ENCODE results near the gene SPATA2. TPM values are rescaled to one million over a fixed set of nuclear protein-coding genes. Genes with fewer than 3 reads are reported as not detected.

SPATA2 gene
- total and polyA plus RNA-seq, 4 donors, result 5.4 to 20.1 (median 11.7) TPM

DNA sequence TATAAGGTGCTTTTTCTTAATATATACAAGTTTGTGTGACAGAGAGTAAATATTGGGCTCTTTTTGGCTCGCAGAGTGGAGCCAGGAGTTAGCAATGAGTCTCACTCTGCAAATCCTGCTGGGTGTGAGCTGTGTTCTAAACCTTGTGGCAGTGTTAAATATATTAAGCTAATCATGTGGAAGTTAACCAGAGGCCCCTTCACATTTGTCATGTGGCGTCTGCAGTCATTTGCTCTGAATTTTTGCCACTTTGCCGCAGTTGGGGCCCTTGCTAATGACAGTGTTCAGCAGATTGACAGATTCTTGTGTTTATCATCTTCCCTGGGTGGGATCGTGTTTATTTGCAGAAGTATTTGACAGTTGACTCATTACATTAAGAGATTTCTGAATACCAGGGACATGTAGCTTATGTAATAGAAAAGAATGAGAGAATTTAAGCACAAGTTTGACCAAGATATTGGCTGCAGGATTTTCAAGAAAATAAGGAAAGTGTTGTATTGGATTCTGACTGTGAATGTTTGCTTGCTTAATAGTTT is 37.9 kb downstream of the SPATA2 start:
- no peaks in the 10 kb centered on the region for H3K9me3 ChIP-seq (ENCODE audit: control insufficient read depth, insufficient read depth, low read length)
- H3K27me3 ChIP-seq (ENCODE audit: control insufficient read depth, insufficient read depth, low read length), result no peaks in the 10 kb centered on the region
- no peaks in the 10 kb centered on the region for H3K4me1 ChIP-seq (ENCODE audit: control insufficient read depth, insufficient read depth, low read length)
- no peak for DNase-seq (ENCODE audit: low read depth in 4 of 6, low spot score in 6 of 6)
- no peak overlapping the region for H3K4me3 ChIP-seq (ENCODE audit: low read depth, low read length)
- H3K27ac ChIP-seq (ENCODE audit: low read depth, low read length), result no peak overlapping the region
- 86% methylated on average over 1 of the region's 4 CpGs for WGBS (ENCODE audit: insufficient coverage)
- peaks cover 40% of the 10 kb centered on the region for H3K36me3 ChIP-seq (ENCODE audit: control insufficient read depth, insufficient read depth, low read length)

DNA sequence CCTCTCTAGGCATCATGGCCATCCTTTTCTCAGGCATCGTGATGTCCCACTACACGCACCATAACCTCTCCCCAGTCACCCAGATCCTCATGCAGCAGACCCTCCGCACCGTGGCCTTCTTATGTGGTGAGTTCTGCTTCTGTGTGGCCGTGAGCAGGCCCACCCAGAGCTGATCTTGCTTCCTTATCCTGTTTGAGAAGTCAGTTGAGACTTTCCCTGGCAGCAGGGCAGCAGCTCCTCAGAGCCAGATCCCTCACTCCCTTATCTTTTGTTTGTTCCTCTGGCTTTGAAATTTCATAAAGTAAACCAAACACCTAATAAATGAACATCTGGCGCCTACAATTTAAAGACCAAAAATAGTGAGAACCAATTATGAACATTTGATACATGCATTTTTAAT is 40.6 kb downstream of the SPATA2 start:
- DNase-seq (ENCODE audit: low read depth in 4 of 6, low spot score in 6 of 6), result no peak
- Histone ChIP-seq H3K9me3 (ENCODE audit: control insufficient read depth, insufficient read depth, low read length) (no peaks in the 10 kb centered on the region), H3K4me1 (ENCODE audit: control insufficient read depth, insufficient read depth, low read length) (no peaks in the 10 kb centered on the region), H3K36me3 (ENCODE audit: control insufficient read depth, insufficient read depth, low read length) (peaks cover 21% of the 10 kb centered on the region), H3K4me3 (ENCODE audit: low read depth, low read length) (no peak overlapping the region), H3K27me3 (ENCODE audit: control insufficient read depth, insufficient read depth, low read length) (no peaks in the 10 kb centered on the region), H3K27ac (ENCODE audit: low read depth, low read length) (no peak overlapping the region)
- 93% methylated on average over 5 of the region's 6 CpGs for WGBS (ENCODE audit: insufficient coverage)

- DNase-seq (ENCODE audit: low read depth in 4 of 6, low spot score in 6 of 6), result no peak
- WGBS (ENCODE audit: insufficient coverage), result no CpG with 5 or more reads among the region's 1 CpG
- Histone ChIP-seq H3K27ac (ENCODE audit: low read depth, low read length) (no peak overlapping the region), H3K27me3 (ENCODE audit: control insufficient read depth, insufficient read depth, low read length) (no peaks in the 10 kb centered on the region), H3K9me3 (ENCODE audit: control insufficient read depth, insufficient read depth, low read length) (no peaks in the 10 kb centered on the region), H3K36me3 (ENCODE audit: control insufficient read depth, insufficient read depth, low read length) (peaks cover 21% of the 10 kb centered on the region), H3K4me1 (ENCODE audit: control insufficient read depth, insufficient read depth, low read length) (no peaks in the 10 kb centered on the region), H3K4me3 (ENCODE audit: low read depth, low read length) (no peak overlapping the region)
Measured at GRCh38 chr20:49872056-49872455, 43.3 kb downstream of the SPATA2 start.

DNA sequence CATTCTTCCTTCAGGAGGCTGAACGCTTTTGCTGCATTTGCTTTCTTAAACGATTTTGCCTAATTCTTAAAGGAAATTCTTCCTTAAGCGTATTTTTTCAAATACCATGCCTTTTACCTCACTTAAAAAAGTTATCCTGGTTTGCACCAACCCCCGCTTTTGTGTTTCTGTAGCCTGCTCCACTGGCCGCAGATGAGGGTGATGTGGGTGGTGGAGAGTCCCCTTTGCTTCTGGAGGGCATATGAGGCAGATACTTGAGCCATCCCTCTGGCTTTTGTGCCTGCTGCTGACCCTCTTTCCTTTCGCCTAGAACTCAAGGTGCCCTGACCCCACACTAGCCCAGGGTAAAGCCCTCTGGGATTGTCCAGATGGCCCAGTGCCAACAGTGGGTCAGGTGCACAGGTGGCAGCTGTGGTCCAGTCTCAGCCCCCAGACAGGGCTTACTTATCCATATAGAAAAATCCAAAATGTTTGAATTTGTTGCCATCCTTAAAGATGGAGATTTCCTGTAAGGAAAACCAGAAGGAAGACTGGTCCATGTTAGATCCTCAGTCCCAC is 43.9 kb downstream of the SPATA2 start:
- 86% methylated on average over 4 of the region's 6 CpGs for WGBS (ENCODE audit: insufficient coverage)
- no peak for DNase-seq (ENCODE audit: low read depth in 4 of 6, low spot score in 6 of 6)
- no peaks in the 10 kb centered on the region for H3K4me1 ChIP-seq (ENCODE audit: control insufficient read depth, insufficient read depth, low read length)

DNA sequence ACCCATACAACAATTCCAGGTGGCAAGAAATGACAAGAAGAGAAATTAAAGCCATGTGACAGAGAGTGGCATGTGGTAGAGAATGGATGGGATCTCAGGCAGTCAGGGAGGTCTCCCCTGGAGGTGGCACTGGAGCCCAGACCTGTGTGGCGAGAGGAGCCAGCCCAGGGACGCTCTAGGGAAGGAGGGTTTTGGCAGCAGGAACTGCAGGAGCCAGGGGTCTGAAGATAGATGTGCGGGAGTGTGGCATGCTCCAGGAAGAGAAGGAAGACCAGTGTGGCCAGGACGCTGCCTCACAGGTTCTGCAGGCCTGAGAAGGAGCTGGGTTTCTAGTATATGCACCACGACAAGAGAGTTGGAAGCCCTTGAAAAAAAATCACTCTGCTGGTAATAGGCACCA is 45.1 kb downstream of the SPATA2 start:
- no peaks in the 10 kb centered on the region for H3K4me1 ChIP-seq (ENCODE audit: control insufficient read depth, insufficient read depth, low read length)
- H3K4me3 ChIP-seq (ENCODE audit: low read depth, low read length), result no peak overlapping the region
- H3K27me3 ChIP-seq (ENCODE audit: control insufficient read depth, insufficient read depth, low read length), result no peaks in the 10 kb centered on the region
- no peak for DNase-seq (ENCODE audit: low read depth in 4 of 6, low spot score in 6 of 6)
- WGBS (ENCODE audit: insufficient coverage), result 91% methylated on average over 4 of the region's 5 CpGs
- no peak overlapping the region for H3K27ac ChIP-seq (ENCODE audit: low read depth, low read length)
- no peaks in the 10 kb centered on the region for H3K9me3 ChIP-seq (ENCODE audit: control insufficient read depth, insufficient read depth, low read length)
- H3K36me3 ChIP-seq (ENCODE audit: control insufficient read depth, insufficient read depth, low read length), result peaks cover 19% of the 10 kb centered on the region

More for the DNA sequence above, 43.9 kb downstream of the SPATA2 start:
- Histone ChIP-seq H3K27me3 (ENCODE audit: control insufficient read depth, insufficient read depth, low read length) (no peaks in the 10 kb centered on the region), H3K4me3 (ENCODE audit: low read depth, low read length) (no peak overlapping the region), H3K27ac (ENCODE audit: low read depth, low read length) (no peak overlapping the region), H3K9me3 (ENCODE audit: control insufficient read depth, insufficient read depth, low read length) (no peaks in the 10 kb centered on the region), H3K36me3 (ENCODE audit: control insufficient read depth, insufficient read depth, low read length) (peaks cover 21% of the 10 kb centered on the region)

GRCh38 chr20:49868964-49869363 is 46.4 kb downstream of the SPATA2 start:
- H3K27me3 ChIP-seq (ENCODE audit: control insufficient read depth, insufficient read depth, low read length), result no peaks in the 10 kb centered on the region
- WGBS (ENCODE audit: insufficient coverage), result 75% methylated on average over 4 of the region's 5 CpGs
- no peak overlapping the region for H3K27ac ChIP-seq (ENCODE audit: low read depth, low read length)
- no peaks in the 10 kb centered on the region for H3K4me1 ChIP-seq (ENCODE audit: control insufficient read depth, insufficient read depth, low read length)
- DNase-seq (ENCODE audit: low read depth in 4 of 6, low spot score in 6 of 6), result no peak
- H3K4me3 ChIP-seq (ENCODE audit: low read depth, low read length), result no peak overlapping the region
- H3K36me3 ChIP-seq (ENCODE audit: control insufficient read depth, insufficient read depth, low read length), result peaks cover 19% of the 10 kb centered on the region
- no peaks in the 10 kb centered on the region for H3K9me3 ChIP-seq (ENCODE audit: control insufficient read depth, insufficient read depth, low read length)

GRCh38 chr20:49868538-49868937 is 46.8 kb downstream of the SPATA2 start:
- Histone ChIP-seq H3K9me3 (ENCODE audit: control insufficient read depth, insufficient read depth, low read length) (no peaks in the 10 kb centered on the region), H3K27ac (ENCODE audit: low read depth, low read length) (no peak overlapping the region), H3K4me1 (ENCODE audit: control insufficient read depth, insufficient read depth, low read length) (no peaks in the 10 kb centered on the region), H3K4me3 (ENCODE audit: low read depth, low read length) (no peak overlapping the region), H3K36me3 (ENCODE audit: control insufficient read depth, insufficient read depth, low read length) (peaks cover 18% of the 10 kb centered on the region), H3K27me3 (ENCODE audit: control insufficient read depth, insufficient read depth, low read length) (no peaks in the 10 kb centered on the region)
- DNase-seq (ENCODE audit: low read depth in 4 of 6, low spot score in 6 of 6), result no peak
- no CpG with 5 or more reads among the region's 3 CpGs for WGBS (ENCODE audit: insufficient coverage)

DNA sequence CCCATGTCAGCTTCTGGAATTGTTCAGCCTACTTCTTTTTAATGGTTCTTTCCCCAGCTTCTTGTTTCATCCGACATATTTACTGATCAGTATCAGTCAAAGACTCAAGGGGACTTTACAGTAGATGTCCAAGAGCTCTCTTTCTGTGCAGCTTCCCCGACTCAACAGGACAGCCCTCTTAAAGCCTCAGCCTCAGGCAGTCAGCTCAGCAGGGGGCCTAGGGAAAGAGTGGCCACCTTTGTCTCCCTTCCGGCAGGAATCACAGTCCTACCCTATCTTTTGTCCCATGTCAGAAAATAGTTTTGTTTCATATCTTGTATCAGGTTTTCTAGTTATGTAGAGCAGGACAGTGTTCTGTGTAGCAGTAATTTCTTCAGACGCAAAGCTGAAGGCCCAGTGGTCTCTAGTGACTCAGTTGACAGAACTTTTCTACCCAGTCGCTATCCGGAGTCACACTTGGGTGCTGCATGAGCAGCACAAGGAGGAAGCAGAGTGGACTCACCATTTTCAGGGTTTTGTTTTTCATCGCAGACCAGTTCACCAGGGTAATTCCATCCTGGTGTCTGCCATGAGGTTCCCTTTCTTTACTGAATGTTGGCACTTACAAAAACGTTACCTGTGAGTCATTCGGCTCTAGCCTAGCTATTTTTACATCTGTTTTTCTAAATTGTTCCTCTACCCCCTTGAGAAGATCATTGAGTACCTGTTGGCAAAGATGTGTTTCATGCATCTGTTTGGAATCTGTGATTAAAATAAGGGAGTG is 47.7 kb downstream of the SPATA2 start:
- WGBS (ENCODE audit: insufficient coverage), result 91% methylated on average over 7 of the region's 9 CpGs
- Histone ChIP-seq H3K27me3 (ENCODE audit: control insufficient read depth, insufficient read depth, low read length) (no peaks in the 10 kb centered on the region), H3K4me3 (ENCODE audit: low read depth, low read length) (no peak overlapping the region), H3K36me3 (ENCODE audit: control insufficient read depth, insufficient read depth, low read length) (peaks cover 16% of the 10 kb centered on the region), H3K4me1 (ENCODE audit: control insufficient read depth, insufficient read depth, low read length) (no peaks in the 10 kb centered on the region), H3K9me3 (ENCODE audit: control insufficient read depth, insufficient read depth, low read length) (no peaks in the 10 kb centered on the region), H3K27ac (ENCODE audit: low read depth, low read length) (no peak overlapping the region)
- no peak for DNase-seq (ENCODE audit: low read depth in 4 of 6, low spot score in 6 of 6)

DNA sequence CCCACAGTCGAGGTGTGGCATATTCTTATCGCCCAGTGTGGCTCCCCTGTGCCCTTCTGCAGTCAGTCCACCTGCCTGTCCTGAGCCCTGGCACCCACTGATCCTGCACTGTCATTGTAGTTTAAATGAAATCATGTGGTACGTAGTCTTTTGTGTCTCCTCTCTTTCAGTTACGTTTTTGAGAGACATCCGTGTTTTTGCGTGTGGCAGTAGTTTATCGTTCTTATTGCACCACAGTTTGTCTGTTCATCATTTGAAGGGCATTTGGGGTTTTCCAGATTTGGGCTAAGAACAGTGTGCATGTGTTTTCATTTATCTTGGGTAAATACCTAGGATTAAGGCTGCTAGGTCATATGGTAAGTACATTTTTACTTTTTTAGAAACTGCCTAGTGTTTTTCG is 49.3 kb downstream of the SPATA2 start:
- Histone ChIP-seq H3K4me3 (ENCODE audit: low read depth, low read length) (no peak overlapping the region), H3K36me3 (ENCODE audit: control insufficient read depth, insufficient read depth, low read length) (peaks cover 20% of the 10 kb centered on the region), H3K4me1 (ENCODE audit: control insufficient read depth, insufficient read depth, low read length) (no peaks in the 10 kb centered on the region), H3K27me3 (ENCODE audit: control insufficient read depth, insufficient read depth, low read length) (no peaks in the 10 kb centered on the region), H3K9me3 (ENCODE audit: control insufficient read depth, insufficient read depth, low read length) (no peaks in the 10 kb centered on the region), H3K27ac (ENCODE audit: low read depth, low read length) (no peak overlapping the region)
- no peak for DNase-seq (ENCODE audit: low read depth in 4 of 6, low spot score in 6 of 6)
- WGBS (ENCODE audit: insufficient coverage), result 93% methylated on average over 3 of the region's 8 CpGs

DNA sequence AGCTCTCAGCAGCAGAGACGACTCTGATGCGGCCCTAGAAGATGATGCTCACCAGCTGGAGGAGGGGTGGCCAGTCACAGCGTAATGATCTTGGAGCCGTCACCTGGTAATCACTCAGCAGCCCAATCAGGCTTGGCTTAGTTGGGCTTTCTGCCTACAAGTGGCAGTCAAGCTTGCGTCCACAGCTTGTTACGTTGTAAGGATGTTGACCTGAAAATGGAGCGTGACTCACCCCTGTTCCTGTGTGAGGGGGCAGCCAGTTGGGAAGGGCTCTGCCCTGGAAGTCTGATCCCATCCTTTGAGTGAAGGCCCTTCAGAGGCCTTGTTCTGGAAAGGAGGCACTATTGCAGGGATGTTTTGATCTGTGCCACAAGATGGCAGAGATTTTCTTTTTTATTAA is 49.8 kb downstream of the SPATA2 start:
- DNase-seq (ENCODE audit: low read depth in 4 of 6, low spot score in 6 of 6), result no peak
- Histone ChIP-seq H3K4me1 (ENCODE audit: control insufficient read depth, insufficient read depth, low read length) (no peaks in the 10 kb centered on the region), H3K27ac (ENCODE audit: low read depth, low read length) (no peak overlapping the region), H3K9me3 (ENCODE audit: control insufficient read depth, insufficient read depth, low read length) (no peaks in the 10 kb centered on the region), H3K36me3 (ENCODE audit: control insufficient read depth, insufficient read depth, low read length) (peaks cover 23% of the 10 kb centered on the region), H3K27me3 (ENCODE audit: control insufficient read depth, insufficient read depth, low read length) (no peaks in the 10 kb centered on the region), H3K4me3 (ENCODE audit: low read depth, low read length) (no peak overlapping the region)
- WGBS (ENCODE audit: insufficient coverage), result 78% methylated on average over 7 of the region's 7 CpGs
